ENCODE results near the gene RNF186.
A peak's percentile ranks its signal among the peaks of the same experiment; 100 is the strongest.
"Not testable (repeated sequence)": the region's sequence is repeated elsewhere in the genome, so short reads cannot be mapped to it uniquely, and the experiment has no call there.

RNF186 gene

DNA sequence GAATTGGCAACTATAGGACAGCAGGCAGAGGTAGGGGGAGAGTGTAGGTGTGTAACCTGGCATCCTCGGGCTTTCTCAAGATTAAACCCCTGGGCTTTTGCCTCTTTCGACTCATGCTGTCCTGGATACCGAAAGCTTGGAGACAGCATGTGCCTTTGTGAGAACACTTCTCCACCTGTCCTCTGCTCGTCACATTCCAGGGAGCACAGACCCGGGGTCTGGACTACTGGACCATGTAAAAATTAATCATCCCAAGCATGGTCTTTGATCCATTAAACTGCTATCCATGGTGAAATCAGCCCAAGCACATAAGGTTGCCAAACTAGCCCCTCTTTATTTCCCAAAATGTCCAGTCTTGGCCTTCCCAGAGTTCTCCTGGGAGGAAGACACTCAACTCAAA lies 9.0 kb upstream of the RNF186 start:
- DNase-seq: no peak

GRCh38 chr1:19819701-19820100 lies 4.6 kb upstream of the RNF186 start:
- no peak for DNase-seq

DNA sequence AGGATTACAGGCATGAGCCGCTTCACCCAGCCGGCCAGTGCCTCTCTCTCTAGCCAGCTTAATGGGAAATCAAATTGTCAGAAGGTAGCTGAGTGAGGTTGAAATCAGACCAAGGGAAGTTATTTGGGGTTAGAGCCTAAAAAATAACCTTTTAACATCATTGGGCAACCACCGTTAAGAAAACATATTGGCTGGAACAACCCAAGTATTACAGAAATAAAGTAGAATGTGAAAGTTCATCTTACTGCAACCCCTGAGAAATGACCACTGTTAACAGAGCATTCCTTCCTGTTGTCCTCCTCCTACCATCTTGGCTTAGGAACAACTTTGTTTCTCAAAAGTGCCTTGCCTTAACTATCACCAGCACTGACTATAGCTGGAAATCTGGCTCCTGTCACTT lies 3.2 kb upstream of the RNF186 start:
- no peak for DNase-seq

DNA sequence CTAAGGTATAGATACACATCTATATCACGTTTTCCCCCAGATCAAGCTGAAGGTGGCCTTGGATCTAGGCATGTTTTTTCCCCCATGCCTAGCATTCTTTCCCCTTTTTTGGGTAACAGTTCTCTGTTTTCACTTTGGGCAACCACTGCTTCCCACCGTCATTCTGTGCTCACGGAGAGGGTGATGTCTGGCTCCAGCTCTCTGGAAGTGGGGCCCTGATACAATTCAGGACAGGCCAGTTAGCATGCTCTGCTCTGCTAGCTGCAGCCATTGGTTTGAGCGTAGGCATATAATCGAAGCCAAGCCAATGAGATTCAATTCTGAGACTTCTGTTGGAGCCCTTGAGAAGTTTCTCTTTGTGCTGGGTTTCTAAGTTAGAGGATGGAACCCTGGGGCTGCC lies 2.1 kb upstream of the RNF186 start:
- DNase-seq: no peak

DNA sequence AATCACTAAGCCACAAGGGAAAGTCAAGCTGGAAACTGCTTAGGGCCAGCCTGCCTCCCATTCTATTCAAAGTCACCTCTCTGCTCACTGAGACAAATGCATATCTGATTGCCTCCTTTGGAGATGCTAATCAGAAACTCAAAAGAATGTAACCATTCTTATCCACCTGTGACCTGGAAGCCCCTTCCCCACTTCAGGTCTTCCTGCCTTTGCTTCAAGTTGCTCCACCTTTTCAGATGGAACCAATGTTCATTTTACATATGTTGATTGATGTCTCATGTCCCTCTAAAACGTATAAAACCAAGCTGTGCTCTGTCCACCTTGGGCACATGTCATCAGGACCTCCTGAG lies 1.6 kb upstream of the RNF186 start:
- not testable (repeated sequence) for DNase-seq

DNA sequence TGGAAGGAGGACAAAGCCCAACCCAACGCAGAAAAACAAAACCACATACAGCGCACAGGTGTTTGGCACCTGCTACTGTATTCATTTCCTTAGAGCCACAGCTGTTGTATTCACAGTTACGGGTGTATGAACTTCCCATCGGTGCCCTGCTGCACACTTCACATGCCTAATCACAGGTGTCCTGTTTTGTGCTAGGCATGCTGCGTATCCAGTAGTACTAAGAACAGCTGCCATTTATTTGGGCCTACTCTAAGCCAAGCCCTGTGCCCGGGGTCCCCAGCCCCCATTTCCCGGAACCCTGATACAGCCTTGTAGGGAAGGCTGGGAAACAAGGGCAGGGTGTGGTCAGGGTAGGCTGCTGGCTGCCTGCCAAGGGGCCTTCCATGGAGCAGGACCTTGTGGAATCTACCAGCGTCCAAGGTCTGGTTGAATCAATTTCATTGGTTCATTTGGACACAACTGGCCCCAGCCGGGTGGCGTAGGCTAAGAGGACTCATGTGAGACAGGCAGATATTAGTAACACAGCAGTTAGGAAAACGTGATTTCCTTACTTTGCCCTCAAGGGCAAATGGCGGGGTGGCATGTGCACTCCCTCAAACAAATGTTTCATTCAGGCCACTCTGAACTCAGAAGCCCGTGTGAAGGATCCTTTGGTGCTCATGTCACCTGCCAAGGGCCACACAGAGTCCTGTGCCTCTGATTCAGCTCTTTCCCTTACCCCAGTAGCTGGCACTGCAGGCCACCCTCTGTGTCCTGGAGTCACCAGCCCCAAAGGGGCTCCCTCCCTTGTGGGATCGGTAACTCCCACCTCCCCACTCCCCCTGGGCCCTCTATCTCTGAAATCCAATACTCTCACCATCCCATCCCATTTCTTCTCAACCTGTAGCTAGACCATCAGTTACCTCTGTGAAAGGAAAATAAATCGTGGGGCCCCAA lies 986 bp upstream of the RNF186 start:
- DNase-seq: no peak

GRCh38 chr1:19814244-19814661 lies 830 bp downstream of the RNF186 start:
- no peak for DNase-seq

GRCh38 chr1:19813643-19813960 lies 1.5 kb downstream of the RNF186 start:
- DNase-seq: no peak

DNA sequence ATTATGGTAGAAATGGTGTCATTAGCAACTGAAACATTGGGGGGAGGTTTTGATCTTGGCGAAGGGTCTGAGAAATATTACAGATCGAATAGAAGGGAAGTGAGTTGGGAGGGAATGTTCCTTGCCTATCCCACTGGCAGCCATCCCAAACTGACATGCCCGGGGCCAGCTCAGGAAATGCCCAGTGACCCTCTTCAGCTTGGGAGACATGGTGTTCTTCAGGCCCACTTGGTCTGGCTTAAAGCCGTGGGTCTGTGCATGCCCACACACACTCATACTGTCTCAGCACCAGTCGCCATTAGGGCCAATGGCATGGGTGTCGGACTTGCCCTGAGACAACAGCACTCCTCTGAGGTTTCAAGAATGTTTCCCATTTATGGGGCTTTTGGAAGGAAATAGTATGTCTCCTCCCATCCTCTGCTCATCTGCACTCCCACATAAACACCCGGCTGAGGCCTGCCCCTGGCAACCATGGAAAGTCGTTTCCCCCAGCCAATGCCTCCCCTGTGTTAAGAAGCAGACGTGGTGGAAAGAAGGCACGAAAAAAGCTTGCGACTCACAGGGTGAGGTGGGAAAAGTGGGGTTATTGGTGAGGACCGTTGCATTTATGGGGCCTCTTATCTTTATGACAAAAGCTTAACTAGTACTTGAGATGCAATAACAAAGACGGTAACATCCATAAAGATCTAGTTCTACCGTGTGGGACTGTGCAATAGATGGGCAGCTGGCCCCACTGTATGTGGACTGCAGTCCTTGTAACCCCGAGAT lies 2.0 kb downstream of the RNF186 start:
- no peak for DNase-seq

- peak; percentile 62 for DNase-seq
These were observed 3.8 kb downstream of the RNF186 start for GRCh38 chr1:19811206-19811851.

GRCh38 chr1:19809044-19809750 lies 5.9 kb downstream of the RNF186 start:
- no peak for DNase-seq

DNA sequence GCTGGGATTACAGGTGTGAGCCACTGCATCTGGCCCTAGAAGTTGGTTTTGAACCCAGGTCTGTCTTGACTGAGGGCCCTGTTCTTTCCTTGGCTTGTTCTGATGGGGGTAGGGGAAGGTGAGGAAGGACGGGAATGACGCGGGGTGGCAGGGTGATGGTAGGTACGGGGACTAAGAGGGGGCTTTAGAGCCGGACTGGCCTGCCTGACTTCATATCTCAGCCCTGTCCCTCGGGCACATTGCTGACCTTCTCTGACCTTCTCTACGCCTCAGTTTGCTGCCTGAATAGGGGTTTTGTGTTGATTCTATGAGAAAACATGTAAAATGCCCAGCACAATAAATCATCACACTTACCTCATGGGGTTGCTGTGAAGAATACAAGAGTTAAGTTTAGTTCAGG lies 6.7 kb downstream of the RNF186 start:
- no peak for DNase-seq

- DNase-seq: no peak
These were observed 10.2 kb downstream of the RNF186 start for GRCh38 chr1:19804831-19805251.

GRCh38 chr1:19802269-19802668 lies 12.8 kb downstream of the RNF186 start:
- DNase-seq: no peak

- peak; percentile 40 for DNase-seq
These were observed 14.8 kb downstream of the RNF186 start for GRCh38 chr1:19800076-19800804.

GRCh38 chr1:19799230-19800075 lies 15.6 kb downstream of the RNF186 start, which contains the start of gene TMCO4:
Gene TMCO4 (minus strand): TSS chr1:19799916. CDS start chr1:19780758, 19,158 bp downstream.
- DNase-seq: peak; percentile 54

DNA sequence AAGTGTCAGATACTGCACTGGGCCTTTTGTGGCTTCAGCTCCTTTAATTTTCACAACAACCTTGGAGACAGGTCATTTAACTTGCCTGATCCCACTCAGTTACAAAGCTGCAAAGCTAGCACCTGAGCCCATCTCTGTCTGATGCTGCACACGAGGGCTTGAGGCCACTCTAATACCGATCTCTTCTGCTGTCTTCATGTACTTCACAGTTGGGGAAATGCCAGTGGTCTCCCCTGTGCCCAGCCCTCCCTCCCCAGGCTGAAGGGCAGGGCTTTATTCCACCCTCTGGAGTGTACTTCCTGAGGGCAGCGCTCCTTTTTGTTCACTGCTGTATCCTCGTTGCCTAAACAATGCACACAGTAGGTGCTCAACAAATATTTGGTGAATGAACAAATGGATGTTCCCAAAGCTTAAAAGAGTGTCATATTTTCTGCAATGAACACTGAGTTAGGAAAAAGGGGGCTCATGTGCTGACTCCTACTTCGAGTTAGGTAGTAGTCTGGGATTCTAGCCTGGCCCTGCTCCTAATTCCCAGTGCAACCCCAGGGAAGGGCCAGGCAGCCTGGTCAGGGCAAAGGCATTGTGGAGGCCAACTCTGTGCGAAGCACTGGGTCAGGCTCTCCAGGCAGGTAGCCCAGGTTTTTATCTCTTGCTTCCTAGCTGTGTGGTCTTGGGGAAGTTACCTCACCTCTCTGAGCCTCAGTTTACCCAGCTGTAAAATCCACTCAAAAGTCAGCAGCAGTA lies 16.4 kb downstream of the RNF186 start:
- DNase-seq: no peak

DNA sequence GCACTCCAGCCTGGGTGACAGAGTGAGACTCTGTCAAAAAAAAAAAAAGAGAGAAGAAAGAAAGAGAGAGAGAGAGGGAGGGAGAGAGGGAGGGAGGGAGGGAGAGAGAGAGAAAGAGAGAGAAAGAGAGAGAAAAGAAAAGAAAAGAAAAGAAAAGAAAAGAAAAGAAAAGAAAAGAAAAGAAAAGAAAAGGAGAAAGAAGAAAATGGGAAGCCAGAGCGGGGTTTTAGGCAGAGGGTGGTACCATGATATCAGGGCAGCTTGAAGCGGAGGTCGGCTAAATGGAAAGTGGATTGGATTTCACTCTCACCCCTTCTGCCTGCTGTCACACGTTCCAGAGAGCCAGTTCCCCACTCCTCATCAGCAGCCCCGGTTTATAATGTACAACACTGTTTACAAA lies 17.3 kb downstream of the RNF186 start:
- no peak for DNase-seq

- DNase-seq: no peak
These were observed 20.5 kb downstream of the RNF186 start for GRCh38 chr1:19794583-19794982.

- no peak for DNase-seq
These were observed 21.6 kb downstream of the RNF186 start for GRCh38 chr1:19793360-19794046.

Measured in stimulated activated CD4-positive, alpha-beta T cell treated with anti-CD3 and anti-CD28 coated beads, Interleukin-1b, Interleukin-23, amount 100 ng/mL, for 48 hours (primary cell).